NCI-H128 (cell line): ENCODE results near the gene GAL.

Experiments
- DNase-seq: peaks from one replicate; lab custom pipeline; 2025; ENCODE audit not compliant: unreplicated experiment; lab: John Stamatoyannopoulos, UW

The GAL gene

DNA sequence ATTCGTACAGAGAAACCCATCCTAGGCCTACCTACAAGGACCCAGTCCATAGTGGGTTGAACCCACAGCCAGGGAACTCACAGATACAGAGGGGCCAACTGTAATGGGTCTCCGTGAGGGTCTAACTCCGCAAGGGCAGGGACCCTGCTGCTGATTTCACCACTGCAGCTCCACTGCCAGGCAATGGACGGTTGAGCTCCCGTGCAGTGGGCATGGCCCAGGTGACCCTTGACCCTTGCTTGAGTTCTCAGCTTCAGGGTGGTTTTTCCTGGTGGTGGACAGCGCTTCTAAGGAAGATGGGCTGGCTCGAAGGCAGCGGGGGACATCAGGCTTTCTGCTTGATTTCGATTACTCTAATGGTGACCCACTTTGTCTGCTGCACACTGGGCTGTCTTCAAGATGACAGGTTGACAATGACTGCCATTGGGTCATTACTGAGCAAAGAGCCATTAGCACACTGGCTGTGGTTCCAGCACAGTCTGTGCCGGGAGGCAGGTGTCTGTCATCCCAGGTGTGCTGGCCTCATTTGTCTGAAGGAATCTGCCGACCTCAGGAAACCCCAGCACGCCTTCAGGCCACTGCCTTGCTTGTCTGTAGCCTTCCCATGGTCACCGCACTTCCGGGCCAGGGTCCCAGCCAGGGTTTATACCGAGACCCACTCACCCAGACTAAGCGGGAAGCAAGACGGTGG is 3.7 kb upstream of the GAL start:
- DNase-seq: no peak

DNA sequence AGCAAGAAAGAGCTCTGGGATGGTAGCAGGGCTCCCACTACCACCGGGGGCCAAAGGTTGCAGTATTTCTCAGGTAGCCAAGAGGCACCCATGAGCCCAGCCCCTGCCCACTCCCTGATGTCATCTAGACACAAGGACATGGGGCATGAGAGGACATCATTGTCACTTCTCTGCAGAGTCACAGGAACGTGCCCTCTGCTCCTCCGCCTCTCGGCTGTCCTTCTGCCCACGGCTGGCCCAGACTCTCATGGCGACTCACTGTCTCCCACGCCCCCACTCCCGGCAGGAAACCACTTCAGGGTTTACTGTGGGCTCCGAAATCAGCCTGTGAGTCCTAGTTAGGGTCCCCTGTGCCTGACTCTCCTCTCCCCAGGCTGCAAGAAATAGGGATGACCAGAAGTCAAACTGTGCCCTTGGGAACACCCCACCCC is 1.8 kb upstream of the GAL start:
- no peak for DNase-seq

DNA sequence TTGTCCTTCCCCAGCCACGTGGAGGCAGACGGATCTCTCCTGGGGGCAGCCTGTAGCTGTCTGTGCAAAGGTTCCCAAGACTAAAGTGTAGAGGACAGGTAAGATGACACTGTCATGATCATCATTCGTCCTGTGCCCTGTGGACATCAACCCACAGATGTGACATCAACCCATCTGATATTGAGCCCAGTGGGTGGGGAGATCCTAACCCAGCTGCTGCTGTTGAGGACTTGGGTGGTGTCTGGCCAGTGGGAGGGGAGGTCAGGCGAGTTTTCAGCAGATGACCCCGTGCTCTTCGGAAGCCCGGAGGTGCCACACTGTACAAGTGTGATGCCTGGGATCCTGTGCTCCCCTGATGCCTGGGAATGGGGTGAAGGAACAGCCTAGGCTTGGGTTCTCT is 1.2 kb upstream of the GAL start:
- no peak for DNase-seq

DNA sequence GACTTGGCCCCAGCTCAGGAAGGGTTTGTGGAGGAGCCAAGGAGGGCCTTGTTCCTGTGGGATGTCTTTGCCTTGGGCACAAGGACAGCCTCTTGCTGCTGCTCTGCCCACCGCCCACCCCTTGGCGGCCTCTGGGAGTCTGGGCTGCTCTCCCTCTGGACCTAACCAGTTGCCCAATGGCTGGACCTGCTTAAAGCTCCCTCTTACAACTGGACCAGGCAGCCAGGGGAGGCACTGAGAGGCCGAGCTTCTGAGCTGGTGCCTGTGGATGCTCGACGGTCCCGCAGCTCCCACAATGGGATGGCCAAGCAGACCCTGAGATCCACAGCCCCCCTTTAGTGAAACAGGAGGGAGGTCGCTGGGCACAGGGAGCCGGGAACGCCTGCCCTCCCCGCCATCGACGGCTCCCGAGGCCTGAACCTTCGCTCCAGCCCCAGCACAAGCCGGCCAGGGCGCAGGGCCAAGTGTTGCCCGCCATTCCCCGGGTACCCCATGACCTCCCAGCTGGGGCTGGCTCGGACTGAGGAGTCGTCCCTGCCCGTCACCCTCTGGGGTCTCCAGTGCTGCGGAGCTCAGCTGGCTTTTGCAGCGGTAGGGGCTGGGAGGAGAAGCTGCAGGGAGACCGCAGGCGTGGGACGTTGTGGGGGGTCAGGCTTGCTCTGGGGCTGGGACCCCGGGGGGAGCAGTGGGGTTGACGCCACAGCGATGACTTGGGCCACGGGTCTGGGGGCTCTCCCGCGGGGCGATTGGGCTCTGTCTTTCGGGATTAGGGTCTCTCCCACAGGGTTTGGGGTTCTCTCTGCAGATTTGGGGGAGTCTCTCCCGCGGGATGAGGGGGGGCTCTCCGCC is 584 bp upstream of the GAL start:
- DNase-seq: no peak

DNA sequence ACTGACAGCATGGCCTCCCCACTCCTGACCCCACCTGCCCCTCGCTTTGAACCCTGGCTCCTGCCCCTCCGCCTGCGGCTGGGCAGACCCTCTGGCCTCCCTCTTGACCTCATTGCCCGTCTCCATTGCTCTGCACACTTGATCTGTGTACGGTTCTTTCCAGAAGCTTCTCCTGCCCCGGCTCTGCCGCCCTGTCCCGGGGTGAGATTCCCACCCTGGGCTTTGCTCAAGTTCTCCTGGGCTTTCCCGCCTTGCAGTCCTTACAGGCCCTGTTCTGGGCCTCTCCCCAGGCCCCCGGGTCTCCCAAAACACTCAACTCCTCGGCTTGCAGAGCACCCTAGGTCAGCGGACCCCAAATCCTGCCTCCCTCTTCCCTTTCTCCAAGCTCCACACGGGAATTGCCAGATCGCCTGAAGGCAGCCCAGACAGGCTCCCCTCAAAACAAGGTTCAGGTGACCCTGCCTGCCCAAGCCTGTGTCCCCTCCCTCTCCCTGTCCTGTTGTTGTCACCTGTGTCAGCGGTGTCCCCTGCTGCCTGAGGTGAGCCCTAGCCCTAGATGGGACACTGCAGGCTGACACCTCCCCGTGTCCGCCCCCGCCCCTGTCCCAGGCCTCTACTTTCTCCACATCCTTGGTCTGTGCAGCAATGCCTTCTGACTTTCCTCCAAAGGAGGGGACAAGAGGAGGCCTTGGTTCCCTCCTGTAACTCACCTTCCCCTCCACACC is 1.5 kb downstream of the GAL start:
- no peak for DNase-seq

DNA sequence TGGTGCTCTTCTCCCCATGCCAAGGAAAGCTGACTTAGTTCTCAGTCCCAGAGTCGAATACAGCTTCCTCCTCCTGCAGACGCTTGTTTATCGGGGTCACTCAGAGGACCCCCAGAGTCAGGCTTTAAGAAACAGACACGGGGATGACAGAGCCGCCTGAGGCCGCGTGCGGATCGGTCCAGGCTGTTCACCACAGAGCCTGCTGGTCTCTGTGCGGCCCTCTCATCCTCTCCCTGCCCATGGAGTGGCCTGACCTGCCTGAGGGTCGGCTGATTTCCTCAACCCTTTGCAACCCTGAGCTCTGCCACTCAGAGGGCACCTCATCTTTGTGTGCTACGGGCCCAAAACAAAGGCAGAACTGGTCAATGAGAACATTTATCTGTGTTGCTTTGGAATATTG is 2.1 kb downstream of the GAL start:
- no peak for DNase-seq

DNA sequence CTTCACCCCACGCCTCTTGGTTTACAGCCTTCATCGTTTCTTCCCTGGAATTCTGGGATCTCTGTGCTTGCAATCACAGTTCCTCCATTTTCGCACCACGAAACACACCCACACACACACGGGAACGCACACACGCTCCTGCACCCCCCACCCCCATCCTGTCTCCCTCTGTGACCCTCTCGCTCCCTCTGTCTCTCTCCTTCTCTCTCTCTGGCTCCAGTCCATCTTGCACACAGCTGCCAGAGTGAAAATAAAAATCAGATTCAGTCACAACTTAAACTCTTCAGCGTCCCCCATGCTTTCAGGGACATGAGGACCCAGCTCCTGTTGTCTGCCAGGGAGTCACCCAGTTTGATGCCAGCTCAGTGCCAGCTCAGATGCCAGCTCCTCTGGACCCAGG is 3.0 kb downstream of the GAL start:
- no peak for DNase-seq

DNA sequence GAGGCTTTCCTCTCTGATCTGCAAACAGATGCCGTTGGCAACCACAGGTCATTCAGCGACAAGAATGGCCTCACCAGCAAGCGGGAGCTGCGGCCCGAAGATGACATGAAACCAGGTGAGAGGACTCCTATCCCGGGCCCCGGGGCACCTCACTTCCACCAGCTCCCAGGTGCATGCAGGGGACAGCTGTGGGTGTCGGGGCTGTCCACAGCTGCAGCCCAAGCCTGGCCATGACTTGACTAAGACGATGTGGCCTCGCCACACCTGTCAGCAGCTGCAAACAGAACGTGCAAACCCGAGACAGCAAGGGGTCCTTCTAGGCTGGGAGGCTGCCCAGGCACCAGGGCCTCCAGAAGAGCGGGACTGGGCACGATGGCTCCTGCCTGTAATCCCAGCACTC is 3.6 kb downstream of the GAL start:
- no peak for DNase-seq

DNA sequence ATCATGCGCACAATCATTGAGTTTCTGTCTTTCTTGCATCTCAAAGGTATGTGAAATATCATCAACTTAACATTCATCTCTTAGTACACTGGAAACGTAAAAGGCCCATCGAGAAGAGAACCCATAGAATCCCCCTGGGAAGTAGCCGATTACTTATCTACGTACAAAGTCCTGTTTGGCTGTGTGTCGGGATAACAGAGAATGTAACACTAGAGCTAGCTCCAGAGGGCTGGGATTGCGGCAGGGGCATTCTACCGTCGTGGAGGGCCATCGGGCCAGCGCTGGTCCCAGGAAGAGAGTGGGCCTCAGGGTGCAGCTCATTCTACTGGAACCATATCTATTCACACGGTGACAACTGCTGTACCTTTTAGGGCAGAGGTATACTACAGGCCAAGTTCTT is 4.5 kb downstream of the GAL start:
- DNase-seq: no peak

DNA sequence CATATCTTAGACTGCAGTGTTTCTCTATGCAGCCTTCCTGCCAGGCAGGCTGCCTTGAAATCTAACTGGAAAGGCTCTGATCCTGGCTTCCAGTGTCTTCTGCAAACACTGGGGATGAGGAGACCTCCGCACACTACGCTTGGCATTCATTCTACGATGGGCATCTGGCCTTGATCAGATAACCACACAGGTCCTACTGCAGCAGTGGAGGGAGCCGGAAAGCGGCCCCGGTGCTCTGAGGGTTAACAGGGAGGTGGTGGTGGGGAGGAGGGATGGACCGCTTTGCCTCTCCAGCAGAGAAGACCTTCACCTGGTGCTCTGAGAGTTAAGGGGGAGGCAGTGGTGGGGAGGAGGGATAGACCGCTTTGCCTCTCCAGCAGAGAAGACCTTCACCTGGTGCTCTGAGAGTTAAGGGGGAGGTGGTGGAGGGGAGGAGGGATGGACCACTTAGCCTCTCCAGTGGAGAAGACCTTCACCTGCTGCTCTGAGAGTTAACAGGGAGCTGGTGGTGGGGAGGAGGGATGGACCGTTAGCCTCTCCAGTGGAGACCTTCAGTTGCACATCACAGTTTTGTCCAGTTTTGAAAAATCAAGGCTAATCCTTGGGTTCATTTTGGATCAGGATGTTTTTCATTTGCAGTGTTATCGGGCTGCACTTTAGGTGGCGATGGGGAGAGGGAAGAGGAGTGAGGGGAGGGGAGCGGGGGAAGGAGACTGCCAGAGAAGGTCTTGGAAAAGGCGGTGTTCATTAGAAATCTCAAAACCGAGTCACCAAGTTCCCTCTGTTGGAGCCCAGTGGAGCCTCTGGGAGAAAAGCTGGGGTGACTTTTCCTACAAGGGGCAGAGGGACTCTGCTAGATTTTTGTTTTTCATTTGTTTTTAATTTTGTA is 5.6 kb downstream of the GAL start:
- DNase-seq: no peak

DNA sequence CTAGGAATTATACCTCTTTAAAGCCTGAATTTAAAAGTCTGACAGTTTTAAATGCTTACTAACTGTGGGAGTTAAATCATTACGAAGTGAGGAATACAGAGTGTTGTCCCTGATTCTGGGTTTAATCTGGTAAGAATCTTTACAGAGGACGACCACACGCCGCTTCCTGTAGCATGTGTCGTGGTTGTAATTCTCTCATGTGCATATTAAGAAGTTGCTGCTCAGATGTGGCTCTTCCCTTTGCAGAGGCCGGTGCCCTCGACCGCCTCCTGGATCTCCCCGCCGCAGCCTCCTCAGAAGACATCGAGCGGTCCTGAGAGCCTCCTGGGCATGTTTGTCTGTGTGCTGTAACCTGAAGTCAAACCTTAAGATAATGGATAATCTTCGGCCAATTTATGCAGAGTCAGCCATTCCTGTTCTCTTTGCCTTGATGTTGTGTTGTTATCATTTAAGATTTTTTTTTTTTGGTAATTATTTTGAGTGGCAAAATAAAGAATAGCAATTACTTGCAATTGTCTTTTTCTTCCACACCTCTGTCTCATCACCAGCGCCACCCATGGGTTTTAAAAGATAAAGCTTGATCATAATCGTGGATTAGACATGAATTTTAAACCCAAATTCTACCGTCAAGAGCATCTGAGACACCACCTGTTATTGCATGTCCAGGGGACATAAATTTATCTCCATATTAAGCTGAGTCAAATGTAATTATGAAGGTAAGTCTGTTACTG is 6.5 kb downstream of the GAL start:
- no peak for DNase-seq

DNA sequence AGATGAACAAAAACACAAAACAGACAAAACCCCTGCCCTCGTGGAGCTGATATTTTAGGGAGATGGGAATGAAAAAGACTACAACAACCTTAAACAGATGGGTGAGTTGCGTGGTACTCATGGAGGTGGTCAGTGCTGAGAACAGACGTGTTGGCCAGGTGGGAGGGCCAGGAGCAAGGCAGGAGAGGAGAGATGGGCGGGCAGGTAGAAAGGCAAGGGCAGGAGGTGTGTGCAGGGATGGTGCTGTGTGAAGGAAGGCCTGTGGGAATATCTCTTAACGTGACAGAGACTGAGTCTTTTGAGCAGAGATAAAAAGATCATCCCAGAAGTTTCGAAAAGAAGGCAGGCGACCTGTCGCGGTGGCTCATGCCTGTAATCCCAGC is 7.0 kb downstream of the GAL start:
- DNase-seq: no peak

DNA sequence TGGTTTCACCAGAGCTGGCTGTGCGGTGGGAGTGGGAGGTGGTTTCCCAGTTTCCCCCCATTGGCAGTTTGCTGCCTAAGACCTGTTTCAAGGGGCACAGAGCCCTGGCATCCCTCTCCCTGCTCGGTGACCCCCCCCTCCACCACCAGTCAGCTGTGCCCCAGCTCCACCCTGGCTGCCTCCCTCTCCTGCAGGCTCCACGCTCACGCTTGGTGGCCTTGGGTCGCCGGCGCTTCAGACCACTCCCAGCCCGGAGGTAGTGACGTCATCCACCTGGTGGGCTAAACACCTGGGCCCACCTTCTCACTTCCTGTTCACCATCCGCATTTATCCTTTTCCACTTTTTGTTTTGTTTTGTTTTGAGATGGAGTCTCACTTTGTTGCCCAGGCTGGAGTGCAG is 7.8 kb downstream of the GAL start:
- DNase-seq: no peak

DNA sequence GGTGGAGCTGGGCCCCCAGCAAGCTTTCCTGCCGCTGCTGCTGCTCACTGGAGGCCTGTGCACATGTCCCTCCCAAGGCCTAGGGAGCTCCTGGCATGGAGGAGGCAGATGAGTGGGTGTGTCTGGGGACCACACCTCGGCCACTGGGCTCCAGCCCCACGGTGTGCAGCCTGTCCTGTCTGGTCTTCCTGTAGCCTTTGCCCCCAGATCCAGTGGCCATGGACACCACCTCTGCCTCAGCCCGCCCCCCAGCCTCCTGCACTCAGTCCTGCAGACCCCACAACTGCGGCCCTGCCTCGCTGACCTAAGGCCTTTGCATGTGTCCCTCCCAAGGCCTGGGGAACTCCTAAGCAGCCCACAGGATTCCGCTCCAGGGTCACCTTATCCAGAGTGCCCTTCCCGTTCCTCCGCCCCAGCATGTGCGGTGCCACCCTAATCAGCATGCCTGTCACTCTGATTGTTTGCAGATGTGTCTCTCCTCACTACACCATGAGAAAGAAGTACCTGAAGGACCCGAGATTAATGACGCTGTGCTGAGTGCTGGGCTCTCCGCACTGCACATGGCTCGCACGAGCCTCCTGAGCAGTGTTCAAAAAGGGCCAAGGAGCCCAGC is 8.6 kb downstream of the GAL start:
- no peak for DNase-seq

DNA sequence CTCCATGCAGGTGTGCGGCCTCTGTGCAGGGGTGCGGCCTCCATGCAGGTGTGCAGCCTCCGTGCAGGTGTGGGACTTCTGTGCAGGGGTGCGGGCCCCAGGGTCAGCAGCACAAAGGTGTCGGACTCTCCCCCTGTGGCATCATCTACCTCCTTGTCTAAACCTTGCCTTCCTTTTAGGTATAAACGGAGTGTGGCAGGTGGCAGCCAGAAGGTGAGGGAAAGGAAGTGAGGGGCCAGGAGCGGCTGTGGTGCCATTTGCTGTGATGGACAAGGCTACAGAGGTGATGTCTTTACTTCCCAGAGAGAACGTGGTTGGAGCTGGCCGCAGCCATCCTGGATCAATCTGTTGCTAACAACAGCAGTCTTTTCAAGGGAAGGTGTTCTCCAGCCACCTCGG is 9.1 kb downstream of the GAL start:
- no peak for DNase-seq

DNA sequence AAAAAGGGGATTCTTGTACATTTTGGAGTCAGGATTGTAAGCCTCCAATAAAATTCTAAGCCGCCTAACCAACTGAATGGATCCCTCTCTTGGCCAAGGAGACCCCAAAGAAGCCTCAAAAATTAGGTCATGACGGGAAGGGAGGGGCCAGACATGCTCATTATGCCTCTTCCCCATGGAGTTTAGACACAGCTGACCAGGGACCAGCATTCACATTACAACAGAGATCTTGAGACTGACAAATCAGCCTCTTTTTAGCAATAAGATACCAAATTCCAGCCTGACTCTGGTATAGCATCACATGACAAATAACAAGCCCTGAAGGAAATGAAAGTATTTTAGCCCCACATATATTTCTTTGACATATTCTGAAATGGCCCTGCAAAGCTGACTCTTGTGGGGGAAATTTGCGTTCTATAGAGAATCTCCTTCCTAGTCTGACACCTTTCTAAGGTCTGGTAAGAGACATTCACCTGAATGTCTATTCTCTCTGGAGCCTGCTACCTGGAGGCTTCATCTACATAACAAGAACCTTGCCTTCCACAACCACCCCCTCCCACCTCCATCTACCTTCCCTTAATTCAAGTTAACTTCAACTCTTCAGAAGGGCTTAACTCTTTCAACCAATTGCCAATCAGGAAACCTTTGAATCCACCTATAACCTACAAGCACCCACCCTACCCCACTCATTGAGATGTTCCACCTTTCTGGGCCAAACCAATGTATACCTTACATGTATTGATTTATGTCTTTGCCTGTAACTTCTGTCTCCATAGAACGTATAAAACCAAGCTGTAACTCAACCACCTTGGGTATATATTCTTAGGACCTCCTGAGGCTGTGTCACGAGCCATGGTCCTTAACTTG is 10.3 kb downstream of the GAL start:
- no peak for DNase-seq

DNA sequence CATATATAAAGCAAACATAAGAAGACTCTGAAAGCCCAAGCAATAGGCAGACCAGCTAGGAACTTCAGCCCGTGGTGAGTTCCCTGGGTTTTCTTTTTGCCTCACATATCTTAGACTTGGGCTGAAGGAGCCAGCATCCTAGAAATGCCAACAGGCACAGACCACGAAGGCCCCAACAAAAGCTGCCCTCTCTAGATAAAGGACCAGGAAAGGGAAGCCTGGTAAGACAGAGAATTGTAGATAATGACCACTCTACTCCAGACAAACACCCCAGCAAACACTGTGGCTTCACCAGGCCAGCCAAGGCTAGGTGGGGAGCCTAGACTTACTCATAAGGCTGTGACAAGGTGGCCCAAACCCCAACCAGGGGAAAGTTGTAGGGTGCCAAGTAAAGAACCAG is 11.2 kb downstream of the GAL start:
- no peak for DNase-seq

DNA sequence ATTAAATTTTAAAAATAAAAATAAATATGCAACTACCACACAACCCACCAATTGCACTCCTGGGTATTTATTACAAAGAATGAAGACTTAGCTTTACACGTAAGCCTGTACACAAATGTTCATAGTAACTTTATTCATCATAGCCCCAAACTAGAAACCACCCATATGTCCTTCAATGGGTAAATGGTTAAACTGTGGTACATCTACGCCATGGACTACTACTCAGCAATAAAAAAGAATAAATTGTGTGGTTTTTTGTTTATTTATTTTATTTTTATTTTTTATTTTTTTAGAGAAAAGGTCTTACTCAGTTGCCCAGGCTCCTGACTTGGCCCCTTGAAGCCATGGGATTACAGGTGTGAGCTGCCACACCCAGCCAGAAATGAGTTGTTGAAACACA is 14.6 kb downstream of the GAL start:
- DNase-seq: no peak

DNA sequence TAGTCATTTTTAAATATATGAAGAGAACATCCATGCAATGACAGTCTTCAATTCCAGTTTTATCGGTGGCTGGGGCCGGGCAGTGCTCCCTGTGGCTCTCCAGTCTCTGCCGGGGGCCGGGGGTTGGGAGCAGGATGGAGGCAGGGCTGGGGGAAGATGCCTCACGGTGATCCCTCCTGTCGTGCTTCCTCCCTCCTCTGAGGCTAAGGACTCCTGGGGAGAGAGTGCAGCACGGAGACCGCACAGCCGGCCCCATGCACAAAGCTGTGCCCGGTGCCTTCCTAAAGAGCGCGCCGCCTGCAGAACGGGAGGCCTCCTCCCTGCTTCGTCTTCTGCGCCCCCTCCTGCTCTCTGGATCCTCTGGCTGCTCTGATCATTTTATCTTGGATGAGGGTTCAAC is 20.5 kb downstream of the GAL start:
- no peak for DNase-seq
